Measurements from ENCODE around the gene C1orf210. TPM values are rescaled to one million over a fixed set of nuclear protein-coding genes. Genes with fewer than 3 reads are reported as not detected.

Gene C1orf210
- total and polyA plus RNA-seq, 9 donors: 0.42 to 2.1 (median 0.72) TPM; not detected in 4

DNA sequence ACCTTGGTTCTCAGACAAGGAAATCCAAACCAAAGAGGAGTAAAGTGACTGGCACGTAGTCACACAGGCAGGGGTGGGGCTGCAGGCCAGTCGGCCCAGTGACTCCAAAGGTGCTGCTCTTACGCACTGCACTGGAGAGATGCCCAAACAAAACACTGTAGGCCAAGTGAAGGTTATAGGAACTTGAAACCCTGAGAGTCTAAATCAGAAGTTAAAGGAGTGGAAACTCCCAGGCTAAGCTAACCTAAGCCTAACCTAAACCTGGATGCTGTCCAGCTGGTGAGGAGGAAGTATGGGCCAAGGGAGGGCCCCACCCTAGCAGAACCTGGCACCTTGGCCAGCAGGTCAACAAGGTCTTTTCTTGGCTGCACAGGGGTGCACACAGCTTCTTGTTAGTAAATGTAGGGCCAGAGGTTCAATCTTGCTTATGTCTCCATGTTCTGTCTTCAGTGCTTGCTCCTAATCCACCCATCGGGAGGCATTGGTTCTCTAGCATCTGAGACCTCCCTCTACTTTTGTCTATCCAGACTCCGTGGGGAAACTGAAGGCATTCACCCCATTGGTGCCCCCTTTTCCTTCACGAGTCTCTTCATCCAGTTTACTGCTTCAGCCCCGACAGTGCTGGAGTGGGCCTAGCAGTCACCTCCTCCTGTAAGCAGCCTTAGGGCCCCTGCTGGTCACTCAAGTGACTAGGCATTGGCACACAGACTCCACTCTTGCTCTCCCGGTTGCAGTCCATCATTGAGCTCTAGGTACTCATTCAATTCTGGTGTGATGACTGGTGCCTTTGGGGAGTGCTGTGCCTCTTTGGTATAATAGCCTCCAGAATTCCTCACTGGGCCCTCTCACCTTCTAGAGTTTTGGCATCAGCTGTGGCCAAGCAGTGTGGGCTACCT, 28.5 kb downstream of the C1orf210 start:
- 83 to 87% (median 86%) methylated on average over 8 of the region's 8 CpGs for WGBS, 3 donors
- H3K27ac ChIP-seq: no peak overlapping the region
- TF ChIP-seq POLR2A (IDR thresholded peaks at IDR 0.05) (no peak), EP300 (IDR thresholded peaks at IDR 0.05) (no peak)
- TF ChIP-seq, protein P1, sequence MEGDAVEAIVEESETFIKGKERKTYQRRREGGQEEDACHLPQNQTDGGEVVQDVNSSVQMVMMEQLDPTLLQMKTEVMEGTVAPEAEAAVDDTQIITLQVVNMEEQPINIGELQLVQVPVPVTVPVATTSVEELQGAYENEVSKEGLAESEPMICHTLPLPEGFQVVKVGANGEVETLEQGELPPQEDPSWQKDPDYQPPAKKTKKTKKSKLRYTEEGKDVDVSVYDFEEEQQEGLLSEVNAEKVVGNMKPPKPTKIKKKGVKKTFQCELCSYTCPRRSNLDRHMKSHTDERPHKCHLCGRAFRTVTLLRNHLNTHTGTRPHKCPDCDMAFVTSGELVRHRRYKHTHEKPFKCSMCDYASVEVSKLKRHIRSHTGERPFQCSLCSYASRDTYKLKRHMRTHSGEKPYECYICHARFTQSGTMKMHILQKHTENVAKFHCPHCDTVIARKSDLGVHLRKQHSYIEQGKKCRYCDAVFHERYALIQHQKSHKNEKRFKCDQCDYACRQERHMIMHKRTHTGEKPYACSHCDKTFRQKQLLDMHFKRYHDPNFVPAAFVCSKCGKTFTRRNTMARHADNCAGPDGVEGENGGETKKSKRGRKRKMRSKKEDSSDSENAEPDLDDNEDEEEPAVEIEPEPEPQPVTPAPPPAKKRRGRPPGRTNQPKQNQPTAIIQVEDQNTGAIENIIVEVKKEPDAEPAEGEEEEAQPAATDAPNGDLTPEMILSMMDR (IDR thresholded peaks at IDR 0.05): no peak
- intact Hi-C loops (cut with DNase I): no loop called here
- no peaks in the 10 kb centered on the region for H3K9me3 ChIP-seq
- no peaks in the 10 kb centered on the region for H3K36me3 ChIP-seq
- DNase-seq: no peak
- H3K27me3 ChIP-seq: no peaks in the 10 kb centered on the region
- H3K4me1 ChIP-seq (ENCODE audit: insufficient read depth): no peaks in the 10 kb centered on the region
- H3K4me3 ChIP-seq: no peak overlapping the region

DNA sequence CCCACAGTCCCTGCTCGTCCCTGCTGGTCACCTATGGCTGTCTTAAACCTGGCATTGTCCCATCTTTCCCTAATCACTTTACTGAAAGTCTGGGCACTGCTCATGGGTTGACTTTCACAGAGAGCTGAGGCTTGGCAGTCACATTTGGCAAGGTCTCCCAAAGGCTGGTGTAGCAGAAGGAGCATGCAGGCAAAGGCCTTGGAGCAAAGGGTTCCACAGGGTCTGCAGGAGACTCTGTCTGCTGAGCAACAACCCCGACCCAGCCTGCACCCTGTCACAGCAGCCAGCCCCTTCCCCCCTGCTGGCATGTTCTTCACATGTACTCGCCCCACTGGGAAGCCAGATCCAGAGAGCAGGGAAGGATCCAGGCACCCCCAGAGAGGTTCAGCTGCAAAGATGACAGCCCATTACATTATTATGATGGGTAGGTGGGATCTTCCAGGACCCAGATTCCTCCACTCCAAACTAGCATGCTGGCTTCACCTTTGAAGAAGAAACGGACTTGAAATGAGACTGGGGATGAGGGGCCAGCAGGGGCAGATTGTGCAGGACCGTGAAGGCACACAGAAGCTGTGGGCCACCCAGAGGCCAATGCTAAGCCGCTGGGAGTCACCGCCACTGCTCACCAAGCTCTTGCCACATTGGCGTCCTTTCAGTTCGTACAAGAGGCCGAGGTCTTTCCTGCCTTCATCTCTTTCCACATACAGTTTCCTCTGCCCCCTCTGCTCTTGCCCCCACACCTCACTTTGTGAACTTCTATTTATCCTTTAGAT, 29.8 kb downstream of the C1orf210 start:
- no peaks in the 10 kb centered on the region for H3K27me3 ChIP-seq
- TF ChIP-seq EP300 (IDR thresholded peaks at IDR 0.05): no peak
- TF ChIP-seq POLR2A (IDR thresholded peaks at IDR 0.05): no peak
- TF ChIP-seq, protein P1 (IDR thresholded peaks at IDR 0.05): no peak
- intact Hi-C loops (cut with DNase I): no loop called here
- H3K36me3 ChIP-seq: no peaks in the 10 kb centered on the region
- DNase-seq: no peak
- no peak overlapping the region for H3K4me3 ChIP-seq
- H3K27ac ChIP-seq: no peak overlapping the region
- no peaks in the 10 kb centered on the region for H3K4me1 ChIP-seq (ENCODE audit: insufficient read depth)
- H3K9me3 ChIP-seq: no peaks in the 10 kb centered on the region
- WGBS, 3 donors: 64 to 80% (median 67%) methylated on average over 10 of the region's 10 CpGs

DNA sequence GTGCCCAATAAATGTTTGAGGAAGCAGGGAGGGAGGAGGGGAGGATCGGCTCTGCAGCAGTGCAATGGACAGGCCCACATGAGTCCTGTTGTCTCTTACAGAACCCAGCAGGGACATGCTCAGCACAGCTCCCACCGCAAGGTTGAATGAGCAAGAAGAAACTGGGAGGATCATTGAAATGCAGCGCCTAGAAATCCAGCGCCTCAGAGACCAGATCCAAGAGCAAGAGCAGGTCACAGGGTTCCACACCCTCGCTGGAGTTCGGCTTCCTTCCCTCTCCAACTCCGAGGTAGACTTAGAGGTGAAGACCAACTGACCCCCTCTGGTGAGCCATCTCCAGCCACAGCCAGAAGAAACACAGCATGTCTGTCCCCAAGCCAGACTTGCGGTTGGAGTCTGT, 31.5 kb downstream of the C1orf210 start:
- Histone ChIP-seq H3K4me3 (no peak overlapping the region), H3K4me1 (ENCODE audit: insufficient read depth) (no peaks in the 10 kb centered on the region), H3K36me3 (no peaks in the 10 kb centered on the region), H3K27ac (no peak overlapping the region), H3K27me3 (no peaks in the 10 kb centered on the region), H3K9me3 (no peaks in the 10 kb centered on the region)
- 85 to 86% (median 85%) methylated on average over 8 of the region's 8 CpGs for WGBS, 3 donors
- no peak for DNase-seq
- TF ChIP-seq, protein P1 (IDR thresholded peaks at IDR 0.05): no peak
- TF ChIP-seq EP300 (IDR thresholded peaks at IDR 0.05): no peak
- TF ChIP-seq POLR2A (IDR thresholded peaks at IDR 0.05): no peak
- intact Hi-C loops (cut with DNase I): no loop called here

DNA sequence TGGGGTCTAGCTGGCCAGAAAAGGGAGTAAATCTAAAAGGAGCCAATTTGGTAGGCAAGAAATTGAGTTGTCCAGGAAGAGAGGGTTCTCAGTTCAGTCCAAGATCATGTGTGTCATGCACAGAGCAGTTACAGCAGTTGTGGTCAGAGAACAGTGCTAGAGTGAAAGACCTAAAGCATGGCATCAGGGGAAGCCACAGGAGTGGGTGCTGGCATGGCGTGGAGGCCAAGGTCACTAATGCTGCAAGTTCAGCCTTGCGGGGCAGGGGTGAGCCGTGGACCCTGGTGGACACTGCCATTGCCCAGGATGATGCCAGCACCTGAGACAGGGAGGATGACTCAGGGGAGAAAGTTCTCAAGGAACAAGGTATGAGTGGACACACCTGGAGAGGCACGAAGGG, 32.2 kb downstream of the C1orf210 start:
- no peaks in the 10 kb centered on the region for H3K36me3 ChIP-seq
- 78 to 91% (median 88%) methylated on average over 4 of the region's 4 CpGs for WGBS, 3 donors
- intact Hi-C loops (cut with DNase I): no loop called here
- TF ChIP-seq, protein P1 (IDR thresholded peaks at IDR 0.05): no peak
- TF ChIP-seq POLR2A (IDR thresholded peaks at IDR 0.05): no peak
- TF ChIP-seq EP300 (IDR thresholded peaks at IDR 0.05): no peak
- H3K9me3 ChIP-seq: no peaks in the 10 kb centered on the region
- H3K4me3 ChIP-seq: no peak overlapping the region
- H3K4me1 ChIP-seq (ENCODE audit: insufficient read depth): no peaks in the 10 kb centered on the region
- DNase-seq: no peak
- H3K27ac ChIP-seq: no peak overlapping the region
- H3K27me3 ChIP-seq: no peaks in the 10 kb centered on the region
